ENCODE measurements around the gene BCL7B.

DNA sequence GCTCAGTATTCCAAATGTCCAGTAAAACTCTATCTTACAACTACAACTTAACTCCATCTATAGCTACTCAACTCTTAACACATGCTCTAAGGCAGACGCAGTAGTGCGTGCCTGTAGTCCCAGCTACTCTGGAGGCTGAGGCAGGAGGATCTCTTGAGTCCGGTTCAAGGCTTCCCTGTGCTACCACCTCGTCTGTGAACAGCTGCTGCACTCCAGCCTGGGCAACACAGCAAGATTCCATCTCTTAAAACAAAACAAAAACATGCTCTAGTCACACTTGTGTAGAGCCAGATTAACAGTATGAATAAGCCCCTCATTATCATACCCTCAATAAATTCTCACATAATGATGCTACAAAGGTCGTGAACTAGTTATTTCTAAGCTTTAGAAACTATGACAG is 39.0 kb downstream of the BCL7B start:
- TF ChIP-seq POLR2AphosphoS5 (IDR thresholded peaks at IDR 0.05; ENCODE audit: low read depth, low read length), result no peak
- TF ChIP-seq, protein P1, sequence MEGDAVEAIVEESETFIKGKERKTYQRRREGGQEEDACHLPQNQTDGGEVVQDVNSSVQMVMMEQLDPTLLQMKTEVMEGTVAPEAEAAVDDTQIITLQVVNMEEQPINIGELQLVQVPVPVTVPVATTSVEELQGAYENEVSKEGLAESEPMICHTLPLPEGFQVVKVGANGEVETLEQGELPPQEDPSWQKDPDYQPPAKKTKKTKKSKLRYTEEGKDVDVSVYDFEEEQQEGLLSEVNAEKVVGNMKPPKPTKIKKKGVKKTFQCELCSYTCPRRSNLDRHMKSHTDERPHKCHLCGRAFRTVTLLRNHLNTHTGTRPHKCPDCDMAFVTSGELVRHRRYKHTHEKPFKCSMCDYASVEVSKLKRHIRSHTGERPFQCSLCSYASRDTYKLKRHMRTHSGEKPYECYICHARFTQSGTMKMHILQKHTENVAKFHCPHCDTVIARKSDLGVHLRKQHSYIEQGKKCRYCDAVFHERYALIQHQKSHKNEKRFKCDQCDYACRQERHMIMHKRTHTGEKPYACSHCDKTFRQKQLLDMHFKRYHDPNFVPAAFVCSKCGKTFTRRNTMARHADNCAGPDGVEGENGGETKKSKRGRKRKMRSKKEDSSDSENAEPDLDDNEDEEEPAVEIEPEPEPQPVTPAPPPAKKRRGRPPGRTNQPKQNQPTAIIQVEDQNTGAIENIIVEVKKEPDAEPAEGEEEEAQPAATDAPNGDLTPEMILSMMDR (IDR thresholded peaks at IDR 0.05), result no peak
- TF ChIP-seq SIN3A (IDR thresholded peaks at IDR 0.05; ENCODE audit: borderline replicate concordance, insufficient read depth, low read depth, low read length), result no peak
- TF ChIP-seq TCF7L2 (IDR thresholded peaks at IDR 0.05; ENCODE audit: low read depth, low read length), result no peak

Data from Panc1 (cell line).